OCI-LY1 (cell line): ENCODE measurements around the gene COL9A3.

ENCODE experiments used
- H2AFZ ChIP-seq: fragments of 200-600 bp; sonication (generic), shearing (Covaris generic); 2 replicates; pipeline ENCODE4 v1.6.0; 2014; ENCODE audit warnings: antibody characterized with exemption, mild to moderate bottlenecking, low read length
- H3F3A ChIP-seq: fragments of 200-600 bp; sonication (generic), shearing (Covaris generic); 2 replicates; pipeline ENCODE4 v1.6.0; 2014; ENCODE audit warnings: mild to moderate bottlenecking, antibody characterized with exemption, low read length, moderate library complexity; ENCODE audit not compliant: insufficient read depth
- H3K27ac ChIP-seq: fragments of 200-600 bp; sonication (generic); 2 replicates; pipeline ENCODE4 v1.5.1; 2014; ENCODE audit warnings: low read length, mixed run types, mild to moderate bottlenecking, low read depth; ENCODE audit not compliant: poor library complexity, severe bottlenecking
- H3K27me3 ChIP-seq: fragments of 200-600 bp; sonication (generic); 2 replicates; pipeline ENCODE4 v1.6.0; 2014; ENCODE audit warnings: antibody characterized with exemption, mild to moderate bottlenecking, low read length, moderate library complexity; ENCODE audit not compliant: insufficient read depth
- H3K36me3 ChIP-seq: fragments of 200-600 bp; sonication (generic); 2 replicates; pipeline ENCODE4 v1.6.1; 2014; ENCODE audit warnings: mild to moderate bottlenecking, antibody characterized with exemption, low read length, moderate library complexity, mixed read lengths; ENCODE audit not compliant: insufficient read depth
- H3K4me1 ChIP-seq: fragments of 200-600 bp; sonication (generic); 2 replicates; pipeline ENCODE4 v1.5.1; 2014; ENCODE audit warnings: mild to moderate bottlenecking, low read length, moderate library complexity; ENCODE audit not compliant: insufficient read depth, severe bottlenecking
- H3K4me2 ChIP-seq: fragments of 200-600 bp; sonication (generic), shearing (Covaris generic); 2 replicates; pipeline ENCODE4 v1.6.1; 2014; ENCODE audit warnings: low read length
- H3K4me3 ChIP-seq: fragments of 200-600 bp; sonication (generic); 2 replicates; pipeline ENCODE4 v1.5.1; 2014; ENCODE audit warnings: low read length, low read depth, mild to moderate bottlenecking, mixed read lengths; ENCODE audit not compliant: poor library complexity, severe bottlenecking
- H3K79me2 ChIP-seq: fragments of 200-600 bp; shearing (Covaris generic); 2 replicates; pipeline ENCODE4 v1.6.1; 2016; ENCODE audit warnings: mixed run types, low read length, mixed read lengths; ENCODE audit not compliant: insufficient read depth
- H3K9ac ChIP-seq: fragments of 200-600 bp; sonication (generic), shearing (Covaris generic); 2 replicates; pipeline ENCODE4 v1.6.1; 2014; ENCODE audit warnings: mild to moderate bottlenecking, low read length, mixed read lengths
- H3K9me2 ChIP-seq: fragments of 200-600 bp; sonication (generic), shearing (Covaris generic); 2 replicates; pipeline ENCODE4 v1.6.1; 2014; ENCODE audit warnings: low read depth, mild to moderate bottlenecking, low read length, mixed read lengths
- H3K9me3 ChIP-seq: fragments of 200-600 bp; shearing (Covaris generic); 2 replicates; pipeline ENCODE4 v1.6.1; 2014; ENCODE audit warnings: low read length, mixed read lengths
- H4K20me1 ChIP-seq: fragments of 200-600 bp; sonication (generic), shearing (Covaris generic); 2 replicates; pipeline ENCODE4 v1.6.0; 2016; ENCODE audit warnings: mild to moderate bottlenecking, low read length; ENCODE audit not compliant: insufficient read depth
- CTCF ChIP-seq: fragments of 200-600 bp; sonication (generic), shearing (Covaris generic); IDR thresholded peaks from 2 replicates; pipeline ENCODE4 v1.5.1; 2017; ENCODE audit warnings: mild to moderate bottlenecking, antibody characterized with exemption, low read length, moderate library complexity, mixed read lengths
- EZH2 ChIP-seq: fragments of 200-600 bp; sonication (generic), shearing (Covaris generic); IDR thresholded peaks from 2 replicates; pipeline ENCODE4 v1.8.0; 2017; ENCODE audit warnings: borderline replicate concordance, mixed run types, mild to moderate bottlenecking, antibody characterized with exemption, low read length, moderate library complexity, mixed read lengths

Gene COL9A3

GRCh38 chr20:62822788-62823651 is 6.2 kb downstream of the COL9A3 start:
- H3K36me3 ChIP-seq: no peaks in the 10 kb centered on the region
- H3K9ac ChIP-seq: no peak overlapping the region
- H3K4me2 ChIP-seq: no peak overlapping the region
- no peaks in the 10 kb centered on the region for H4K20me1 ChIP-seq
- H3K27ac ChIP-seq: peak overlapping the region; percentile 33
- no peak overlapping the region for H2AFZ ChIP-seq
- H3F3A ChIP-seq: no peaks in the 10 kb centered on the region
- H3K4me3 ChIP-seq: no peak overlapping the region
- H3K9me2 ChIP-seq: no peaks in the 10 kb centered on the region
- H3K4me1 ChIP-seq: peaks cover 11% of the 10 kb centered on the region
- H3K79me2 ChIP-seq: no peaks in the 10 kb centered on the region
- no peaks in the 10 kb centered on the region; the same call in 1 of the 2 replicates for H3K27me3 ChIP-seq
- no peaks in the 10 kb centered on the region for H3K9me3 ChIP-seq
- no peak for TF ChIP-seq EZH2
- TF ChIP-seq CTCF: peak; percentile 95

- no peak overlapping the region for H3K9ac ChIP-seq
These were observed 7.0 kb downstream of the COL9A3 start for GRCh38 chr20:62823688-62824475.

More at GRCh38 chr20:62823688-62824475, 7.0 kb downstream of the COL9A3 start:
- Histone ChIP-seq H3K27me3 (peaks cover 6% of the 10 kb centered on the region; the same call in 1 of the 2 replicates), H4K20me1 (no peaks in the 10 kb centered on the region), H3K4me3 (no peak overlapping the region), H3K27ac (peak overlapping the region; percentile 33), H3K9me3 (no peaks in the 10 kb centered on the region), H2AFZ (no peak overlapping the region), H3K9me2 (no peaks in the 10 kb centered on the region), H3K36me3 (no peaks in the 10 kb centered on the region), H3K4me2 (no peak overlapping the region), H3K79me2 (no peaks in the 10 kb centered on the region), H3F3A (no peaks in the 10 kb centered on the region), H3K4me1 (peaks cover 11% of the 10 kb centered on the region)
- TF ChIP-seq CTCF (no peak), EZH2 (no peak)
